Raji (cell line): ENCODE results near the gene METTL1.

Experiments
- POLR2A ChIP-seq: IDR thresholded peaks from 2 replicates; pipeline ENCODE4 v1.6.1; 2011; ENCODE audit warnings: low read depth, low read length, control low read depth; ENCODE audit not compliant: insufficient read depth

The METTL1 gene

GRCh38 chr12:57730336-57731067 is 41.4 kb downstream of the METTL1 start:
- no peak for TF ChIP-seq POLR2A

- TF ChIP-seq POLR2A: no peak
Observed at GRCh38 chr12:57729321-57729844, 42.5 kb downstream of the METTL1 start.

- no peak for TF ChIP-seq POLR2A
Observed at GRCh38 chr12:57727758-57728395, 44.0 kb downstream of the METTL1 start.

GRCh38 chr12:57726884-57727757 is 44.8 kb downstream of the METTL1 start:
- TF ChIP-seq POLR2A: no peak

- TF ChIP-seq POLR2A: no peak
Observed at GRCh38 chr12:57726151-57726883, 45.6 kb downstream of the METTL1 start.

GRCh38 chr12:57725851-57726150 is 46.1 kb downstream of the METTL1 start:
- no peak for TF ChIP-seq POLR2A

- no peak for TF ChIP-seq POLR2A
Observed at GRCh38 chr12:57724936-57725740, 46.8 kb downstream of the METTL1 start.

GRCh38 chr12:57724003-57724935 is 47.6 kb downstream of the METTL1 start:
- no peak for TF ChIP-seq POLR2A

- TF ChIP-seq POLR2A: no peak
Observed at GRCh38 chr12:57723630-57723962, 48.3 kb downstream of the METTL1 start.

GRCh38 chr12:57722716-57723629 is 48.9 kb downstream of the METTL1 start:
- no peak for TF ChIP-seq POLR2A

GRCh38 chr12:57720606-57721595 is 51.0 kb downstream of the METTL1 start:
- no peak for TF ChIP-seq POLR2A
